ENCODE measurements around the gene CBX8.

The CBX8 gene

DNA sequence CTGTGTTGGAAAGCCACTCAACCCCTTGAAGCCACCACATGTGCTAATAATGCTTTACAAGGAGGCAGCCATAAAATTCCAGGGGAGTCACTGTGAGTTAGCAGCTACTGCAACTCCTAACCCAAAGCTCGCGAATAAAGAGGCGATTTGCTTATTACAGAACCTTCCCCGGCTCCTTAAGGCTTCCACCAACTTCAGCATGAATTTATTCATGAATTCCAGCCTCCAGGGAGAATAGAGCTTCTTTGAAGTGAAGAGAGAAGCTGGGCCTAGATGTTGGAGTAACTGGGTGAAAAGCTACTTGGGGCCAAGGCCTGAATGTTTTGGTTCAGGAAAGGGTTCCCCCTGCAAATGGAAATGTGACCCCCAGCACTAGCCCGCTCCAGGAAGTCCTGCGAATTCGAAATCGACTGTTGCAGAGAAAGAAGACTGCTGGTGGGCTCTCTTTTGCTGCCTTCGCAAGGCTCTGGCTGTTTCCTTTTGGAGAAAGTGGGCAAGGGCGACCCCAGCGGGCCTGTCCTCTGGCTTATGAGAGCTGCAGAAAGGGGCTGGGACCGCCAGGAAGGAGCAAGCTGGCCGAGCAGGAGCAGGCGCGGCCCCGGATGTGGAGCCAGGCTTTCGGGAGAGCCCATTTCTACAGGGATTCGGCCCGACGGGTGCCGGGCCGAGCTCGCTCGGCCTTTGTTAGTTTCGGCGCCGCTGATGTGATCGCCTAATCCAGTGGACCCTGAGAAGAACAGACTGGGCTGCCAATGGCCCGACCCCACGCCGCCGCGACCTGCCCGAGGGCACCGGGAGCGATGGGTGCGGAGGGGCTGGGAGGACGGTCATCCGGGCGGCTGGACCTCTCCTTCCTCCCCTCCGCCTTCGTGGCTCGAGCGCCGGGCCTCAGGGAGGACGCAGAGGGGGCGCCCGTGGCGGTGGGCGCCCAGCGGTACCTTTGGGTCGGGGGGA, 7.6 kb downstream of the CBX8 start:
- FAIRE-seq (no peak), DNase-seq (ENCODE audit: insufficient read length, low spot score) (no peak)
- no peak for TF ChIP-seq PAX5 (IDR thresholded peaks at IDR 0.05; ENCODE audit: insufficient read depth, low read length, severe bottlenecking)
- TF ChIP-seq POU2F2 (IDR thresholded peaks at IDR 0.05; ENCODE audit: low read depth, low read length), result no peak

DNA sequence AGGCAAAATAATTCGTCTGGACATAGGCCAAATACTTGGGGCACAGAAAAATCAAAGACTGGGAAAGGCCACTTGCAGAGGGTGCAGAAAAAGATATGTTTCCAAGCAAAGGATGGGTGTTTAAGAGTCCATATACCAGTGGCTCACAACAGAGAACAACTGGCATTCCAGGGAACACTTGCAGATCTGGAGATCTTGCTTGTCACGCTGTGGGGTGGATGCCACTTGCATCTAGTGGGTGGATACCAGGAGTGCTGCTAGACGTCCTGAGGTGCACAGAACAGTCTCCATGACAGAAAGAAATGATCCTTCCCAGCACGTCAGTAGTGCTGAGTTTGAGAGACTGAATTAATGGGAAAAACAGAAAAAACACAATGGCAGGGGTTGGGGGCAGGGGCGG, 8.4 kb downstream of the CBX8 start:
- TF ChIP-seq SPI1 (IDR thresholded peaks at IDR 0.05; ENCODE audit: low read depth, low read length) (no peak), POU2F2 (IDR thresholded peaks at IDR 0.05; ENCODE audit: low read depth, low read length) (no peak), POLR2AphosphoS5 (IDR thresholded peaks at IDR 0.05; ENCODE audit: low read depth, low read length) (no peak), POLR2A (IDR thresholded peaks at IDR 0.05; ENCODE audit: low read depth, low read length) (no peak), PAX5 (IDR thresholded peaks at IDR 0.05; ENCODE audit: insufficient read depth, low read length, severe bottlenecking) (no peak), TAF1 (IDR thresholded peaks at IDR 0.05; ENCODE audit: low read depth, low read length) (no peak)
- FAIRE-seq (no peak), DNase-seq (ENCODE audit: insufficient read length, low spot score) (no peak)

- FAIRE-seq (no peak), DNase-seq (ENCODE audit: insufficient read length, low spot score) (no peak)
- no peak for TF ChIP-seq POLR2AphosphoS5 (IDR thresholded peaks at IDR 0.05; ENCODE audit: low read depth, low read length)
- TF ChIP-seq PAX5 (IDR thresholded peaks at IDR 0.05; ENCODE audit: insufficient read depth, low read length, severe bottlenecking), result no peak
- TF ChIP-seq TAF1 (IDR thresholded peaks at IDR 0.05; ENCODE audit: low read depth, low read length), result no peak
- TF ChIP-seq POLR2A (IDR thresholded peaks at IDR 0.05; ENCODE audit: low read depth, low read length), result no peak
- no peak for TF ChIP-seq SPI1 (IDR thresholded peaks at IDR 0.05; ENCODE audit: low read depth, low read length)
- TF ChIP-seq POU2F2 (IDR thresholded peaks at IDR 0.05; ENCODE audit: low read depth, low read length), result no peak
Observed at GRCh38 chr17:79786930-79787643, 9.8 kb downstream of the CBX8 start.

- FAIRE-seq, result no peak
- no peak for DNase-seq (ENCODE audit: insufficient read length, low spot score)
- TF ChIP-seq TAF1 (IDR thresholded peaks at IDR 0.05; ENCODE audit: low read depth, low read length), result no peak
- TF ChIP-seq POLR2AphosphoS5 (IDR thresholded peaks at IDR 0.05; ENCODE audit: low read depth, low read length), result no peak
Observed at GRCh38 chr17:79785900-79786810, 10.7 kb downstream of the CBX8 start.

DNA sequence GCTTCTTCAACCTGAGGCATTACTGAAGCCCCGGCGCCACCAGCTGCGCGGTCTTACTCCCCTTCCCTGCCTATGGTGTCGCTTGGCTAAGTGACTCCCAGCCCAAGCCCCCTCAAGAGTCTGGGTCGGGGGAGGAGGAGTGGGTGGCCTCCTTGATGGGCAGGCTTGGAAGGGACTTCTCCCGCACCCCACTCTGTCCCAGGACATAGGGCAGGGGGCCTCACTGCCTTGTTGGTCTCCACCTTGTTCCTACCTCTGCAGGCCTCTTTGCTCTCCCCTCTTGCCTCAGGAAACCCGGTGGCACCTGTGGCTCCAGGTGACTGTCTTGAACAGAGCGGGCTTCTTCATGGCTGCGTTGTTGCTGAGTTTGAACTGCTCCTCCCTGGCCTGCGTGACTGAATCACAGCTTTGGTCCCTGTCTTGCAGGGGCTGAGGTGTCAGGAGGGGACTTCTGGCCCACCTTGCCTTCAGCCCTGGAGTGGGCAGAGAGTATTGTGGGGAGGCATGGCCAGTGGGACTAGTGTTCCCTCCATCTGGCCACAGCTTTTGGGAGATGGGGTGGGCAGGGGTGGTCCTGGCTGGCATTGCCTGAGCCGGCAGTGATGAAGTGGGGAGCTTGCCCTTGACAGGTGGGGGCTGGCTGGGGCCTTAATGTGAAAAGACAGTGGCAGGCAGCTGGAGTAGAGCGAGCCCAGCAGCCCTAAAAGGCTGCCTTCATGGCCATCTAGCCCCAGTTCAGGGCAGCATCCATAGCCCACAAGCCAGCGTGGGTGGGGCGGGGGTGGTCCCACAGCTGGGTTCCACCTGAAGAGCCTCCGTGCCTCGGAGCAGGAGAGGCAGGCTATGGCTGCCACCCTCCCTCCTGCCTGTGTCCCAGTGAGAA, 11.6 kb downstream of the CBX8 start:
- FAIRE-seq (no peak), DNase-seq (ENCODE audit: insufficient read length, low spot score) (no peak)
- no peak for TF ChIP-seq PAX5 (IDR thresholded peaks at IDR 0.05; ENCODE audit: insufficient read depth, low read length, severe bottlenecking)
- TF ChIP-seq POLR2AphosphoS5 (IDR thresholded peaks at IDR 0.05; ENCODE audit: low read depth, low read length), result no peak
- TF ChIP-seq POU2F2 (IDR thresholded peaks at IDR 0.05; ENCODE audit: low read depth, low read length), result no peak
- no peak for TF ChIP-seq POLR2A (IDR thresholded peaks at IDR 0.05; ENCODE audit: low read depth, low read length)

DNA sequence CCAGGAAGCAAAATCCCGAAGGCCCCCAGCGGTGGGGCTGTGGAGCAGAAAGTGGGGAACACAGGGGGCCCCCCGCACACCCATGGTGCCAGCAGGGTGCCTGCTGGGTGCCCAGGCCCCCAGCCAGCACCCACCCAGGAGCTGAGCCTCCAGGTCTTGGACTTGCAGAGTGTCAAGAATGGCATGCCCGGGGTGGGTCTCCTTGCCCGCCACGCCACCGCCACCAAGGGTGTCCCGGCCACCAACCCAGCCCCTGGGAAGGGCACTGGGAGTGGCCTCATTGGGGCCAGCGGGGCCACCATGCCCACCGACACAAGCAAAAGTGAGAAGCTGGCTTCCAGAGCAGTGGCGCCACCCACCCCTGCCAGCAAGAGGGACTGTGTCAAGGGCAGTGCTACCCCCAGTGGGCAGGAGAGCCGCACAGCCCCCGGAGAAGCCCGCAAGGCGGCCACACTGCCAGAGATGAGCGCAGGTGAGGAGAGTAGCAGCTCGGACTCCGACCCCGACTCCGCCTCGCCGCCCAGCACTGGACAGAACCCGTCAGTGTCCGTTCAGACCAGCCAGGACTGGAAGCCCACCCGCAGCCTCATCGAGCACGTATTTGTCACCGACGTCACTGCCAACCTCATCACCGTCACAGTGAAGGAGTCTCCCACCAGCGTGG, 12.4 kb downstream of the CBX8 start:
- TF ChIP-seq SPI1 (IDR thresholded peaks at IDR 0.05; ENCODE audit: low read depth, low read length), result no peak
- TF ChIP-seq TAF1 (IDR thresholded peaks at IDR 0.05; ENCODE audit: low read depth, low read length), result no peak
- TF ChIP-seq POLR2AphosphoS5 (IDR thresholded peaks at IDR 0.05; ENCODE audit: low read depth, low read length), result no peak
- no peak for TF ChIP-seq POU2F2 (IDR thresholded peaks at IDR 0.05; ENCODE audit: low read depth, low read length)
- TF ChIP-seq PAX5 (IDR thresholded peaks at IDR 0.05; ENCODE audit: insufficient read depth, low read length, severe bottlenecking), result no peak
- TF ChIP-seq POLR2A (IDR thresholded peaks at IDR 0.05; ENCODE audit: low read depth, low read length), result no peak
- DNase-seq (ENCODE audit: insufficient read length, low spot score), result no peak
- no peak for FAIRE-seq

- FAIRE-seq (no peak), DNase-seq (ENCODE audit: insufficient read length, low spot score) (no peak)
- TF ChIP-seq POLR2A (IDR thresholded peaks at IDR 0.05; ENCODE audit: low read depth, low read length), result no peak
Observed at GRCh38 chr17:79783891-79784290, 13.0 kb downstream of the CBX8 start.

GRCh38 chr17:79781736-79782575, 14.9 kb downstream of the CBX8 start:
- no peak for TF ChIP-seq PAX5 (IDR thresholded peaks at IDR 0.05; ENCODE audit: insufficient read depth, low read length, severe bottlenecking)
- no peak for TF ChIP-seq POLR2A (IDR thresholded peaks at IDR 0.05; ENCODE audit: low read depth, low read length)
- no peak for TF ChIP-seq POU2F2 (IDR thresholded peaks at IDR 0.05; ENCODE audit: low read depth, low read length)
- TF ChIP-seq POLR2AphosphoS5 (IDR thresholded peaks at IDR 0.05; ENCODE audit: low read depth, low read length), result no peak
- DNase-seq (ENCODE audit: insufficient read length, low spot score) (no peak), FAIRE-seq (no peak)
